Measurements from ENCODE around the gene WDR86.

WDR86 gene

DNA sequence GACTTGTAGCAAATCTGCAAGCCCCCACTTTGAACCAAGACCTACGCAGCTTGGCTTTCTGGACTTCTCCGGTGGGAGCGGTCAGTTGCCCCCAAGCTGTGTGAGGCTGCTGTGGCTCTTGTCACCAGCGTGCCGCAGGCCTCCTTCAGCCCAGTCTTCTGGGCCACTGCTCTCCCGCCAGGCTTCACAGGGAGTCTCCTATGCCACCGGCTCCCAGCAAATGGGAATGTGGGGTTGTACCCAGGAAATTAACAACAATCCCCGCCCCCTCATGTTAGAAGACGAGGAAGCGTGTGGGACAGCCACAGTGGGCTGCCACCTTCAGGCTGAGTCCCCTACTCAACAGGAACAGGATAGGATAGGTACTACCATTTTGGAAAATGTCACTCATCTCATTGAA, 4.2 kb downstream of the WDR86 start:
- DNase-seq = no peak

- no peak for DNase-seq
Observed at GRCh38 chr7:151405056-151405455, 4.8 kb downstream of the WDR86 start.

- DNase-seq = no peak
Observed at GRCh38 chr7:151404216-151405011, 5.4 kb downstream of the WDR86 start.

GRCh38 chr7:151403764-151404163, 6.1 kb downstream of the WDR86 start:
- DNase-seq = no peak

- no peak for DNase-seq
Observed at GRCh38 chr7:151402029-151402835, 7.6 kb downstream of the WDR86 start.

- peak; percentile 19 for DNase-seq
Observed at GRCh38 chr7:151400626-151401315, 9.1 kb downstream of the WDR86 start.

DNA sequence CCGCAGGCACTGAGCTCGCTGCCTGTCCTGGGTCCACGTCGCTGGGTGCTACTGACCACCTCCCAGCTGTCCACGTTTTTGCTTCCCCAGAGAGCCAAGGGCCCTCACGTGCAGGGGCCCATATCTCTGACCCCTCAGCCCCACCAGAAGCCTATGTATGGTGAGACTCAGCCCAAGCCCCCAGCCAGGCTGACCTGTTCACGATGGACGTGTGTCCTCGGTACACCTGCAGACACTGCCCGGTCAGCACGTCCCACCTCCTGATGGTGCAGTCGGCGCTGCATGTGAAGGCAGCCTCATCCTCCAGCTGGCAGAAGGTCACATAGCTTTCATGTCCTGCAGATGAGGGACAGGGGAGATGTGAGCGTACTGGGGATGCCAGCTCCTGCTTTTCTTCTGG, 9.9 kb downstream of the WDR86 start:
- DNase-seq = no peak

DNA sequence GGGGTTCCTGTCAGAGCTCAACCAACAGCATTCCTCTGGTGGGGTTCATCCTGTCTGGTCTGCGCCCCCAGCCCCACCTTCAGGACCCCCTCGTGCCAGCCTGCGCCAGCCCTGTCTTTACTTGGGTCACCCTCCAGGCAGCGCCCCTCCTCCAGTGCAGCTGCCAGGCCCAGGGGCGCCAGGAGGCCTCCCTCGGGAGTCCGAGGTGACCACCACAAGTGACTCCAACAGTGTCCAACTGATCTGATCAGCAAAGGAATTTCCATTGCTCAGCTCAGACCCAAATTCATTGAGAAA, 10.6 kb downstream of the WDR86 start:
- no peak for DNase-seq

DNA sequence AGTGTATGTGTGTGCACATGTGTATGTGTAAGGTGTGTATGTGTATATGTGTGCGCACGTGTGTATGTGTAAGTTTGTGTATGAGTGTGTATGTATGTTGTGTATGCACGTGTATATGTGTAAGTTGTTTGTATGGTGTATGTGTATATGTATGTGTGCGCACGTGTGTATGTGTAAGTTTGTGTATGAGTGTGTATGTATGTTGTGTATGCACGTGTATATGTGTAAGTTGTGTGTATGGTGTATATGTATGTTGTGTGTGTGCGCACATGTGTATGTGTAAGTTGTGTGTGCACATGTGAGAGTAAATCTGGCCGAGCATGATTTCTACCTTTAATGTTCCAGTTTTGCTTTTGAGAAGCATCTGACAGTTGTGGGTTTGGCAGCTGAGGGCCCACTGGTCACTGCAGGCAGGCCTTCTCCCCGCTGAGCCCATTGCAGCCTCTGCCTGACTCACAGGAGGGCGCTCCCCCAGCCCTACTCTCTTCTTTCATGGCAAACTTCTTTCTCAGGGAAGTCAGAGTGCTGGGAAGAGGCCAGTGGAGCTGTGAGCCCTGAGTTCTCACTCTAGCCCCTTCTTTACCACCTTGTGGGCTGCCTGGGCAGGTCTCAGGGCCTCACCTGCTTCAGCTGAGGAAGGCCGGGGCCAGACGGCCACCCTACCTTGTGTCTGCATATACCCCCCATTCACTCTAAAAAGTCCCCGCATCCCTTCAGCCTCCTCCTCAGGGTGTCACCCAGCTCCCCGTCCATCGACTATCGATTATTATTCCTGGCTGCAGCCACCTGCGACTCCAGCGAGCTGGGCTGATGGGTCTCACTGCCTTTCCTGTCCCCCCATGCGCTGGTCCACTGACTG, 11.2 kb downstream of the WDR86 start:
- DNase-seq = no peak

GRCh38 chr7:151397026-151397425, 12.8 kb downstream of the WDR86 start:
- no peak for DNase-seq

DNA sequence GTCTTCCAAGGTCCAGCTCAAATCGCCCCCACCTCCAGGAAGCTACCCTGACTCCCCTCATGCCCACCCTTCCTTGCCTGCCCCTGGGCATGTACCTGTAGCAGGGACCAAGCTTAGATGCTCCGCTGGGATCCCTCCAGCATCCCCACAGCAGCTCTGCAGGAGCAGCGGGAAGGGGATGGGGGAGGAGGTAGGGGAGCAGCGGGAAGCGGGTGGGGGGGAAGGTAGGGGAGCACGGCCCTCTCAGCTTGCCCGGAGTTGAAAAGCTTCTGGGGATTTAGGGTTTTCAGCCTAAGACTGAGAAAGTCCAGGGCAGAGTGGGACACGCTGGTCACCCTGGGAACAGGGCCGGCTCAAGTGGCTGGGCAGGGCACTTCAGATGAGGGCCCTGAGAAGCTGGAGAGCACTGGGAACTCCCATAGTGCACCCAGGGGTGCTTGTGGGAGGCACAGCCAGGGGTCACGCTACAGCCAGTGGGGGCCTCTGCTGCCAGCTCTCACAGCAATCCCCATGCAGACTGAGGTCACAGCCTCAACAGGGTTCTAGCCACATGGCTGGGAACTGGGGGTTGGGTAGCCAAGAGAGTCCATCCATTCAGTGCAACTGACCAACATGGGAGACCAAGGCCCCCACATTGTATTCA, 13.4 kb downstream of the WDR86 start:
- DNase-seq = no peak

DNA sequence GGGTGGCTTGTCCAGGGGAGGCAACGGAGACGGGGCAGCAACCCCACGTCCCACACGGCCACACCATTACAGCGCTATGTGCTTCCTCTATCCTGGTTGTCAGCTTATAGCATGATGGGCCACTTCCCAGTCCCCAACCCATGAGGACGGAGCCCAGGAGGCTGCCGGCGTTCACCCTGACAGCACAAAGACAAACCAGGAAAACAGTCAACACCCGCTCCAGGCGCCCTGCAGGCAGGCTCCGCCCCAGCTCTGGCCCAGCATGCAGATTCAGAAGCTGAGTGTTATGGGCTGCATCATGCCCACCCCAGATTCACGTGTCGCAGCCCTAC, 14.8 kb downstream of the WDR86 start:
- no peak for DNase-seq

DNA sequence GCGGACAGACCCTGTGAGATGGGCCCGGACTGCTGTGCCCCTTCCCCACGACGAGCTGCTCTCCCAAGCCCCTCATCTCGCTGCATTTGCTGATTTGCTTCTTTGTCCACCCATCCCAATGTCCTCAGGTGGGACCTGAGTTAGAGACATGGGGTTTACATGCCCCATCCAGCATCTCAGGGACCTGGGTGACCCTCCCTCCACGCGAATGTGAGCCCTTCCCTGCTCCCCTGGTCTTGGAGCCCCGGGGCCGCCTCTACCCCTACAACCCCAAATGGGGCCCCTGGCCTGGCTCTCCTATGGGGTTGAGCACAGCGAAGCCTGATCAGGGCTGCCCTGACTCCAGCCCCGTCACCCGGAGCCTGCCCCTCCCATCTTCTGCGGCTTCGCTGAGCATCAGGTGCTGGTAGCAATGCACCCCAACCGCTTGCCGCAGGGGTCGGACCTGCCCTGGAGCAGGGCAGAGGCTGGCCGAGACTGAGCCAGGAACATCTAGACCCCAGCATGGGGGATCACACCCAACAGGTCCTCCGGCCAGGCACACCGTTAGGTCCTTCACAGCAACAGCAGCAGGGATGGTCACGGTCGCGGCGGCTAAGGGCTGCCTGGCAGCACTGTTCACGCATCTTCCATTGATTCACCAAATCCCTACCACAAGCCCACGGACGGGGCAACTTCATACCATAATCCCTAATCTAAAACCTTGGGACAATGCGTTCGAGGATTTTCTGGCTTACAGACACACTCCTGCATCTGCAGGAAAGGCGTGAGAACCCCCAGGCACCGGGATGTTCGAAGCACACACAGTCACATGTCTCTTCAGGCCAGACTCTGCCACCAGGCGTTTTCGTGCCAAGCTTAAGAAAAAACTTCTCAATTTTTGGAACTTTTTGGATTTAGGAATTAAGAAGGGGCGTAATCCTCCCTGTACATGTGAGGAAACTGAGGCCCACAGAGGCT, 15.5 kb downstream of the WDR86 start:
- no peak for DNase-seq

DNA sequence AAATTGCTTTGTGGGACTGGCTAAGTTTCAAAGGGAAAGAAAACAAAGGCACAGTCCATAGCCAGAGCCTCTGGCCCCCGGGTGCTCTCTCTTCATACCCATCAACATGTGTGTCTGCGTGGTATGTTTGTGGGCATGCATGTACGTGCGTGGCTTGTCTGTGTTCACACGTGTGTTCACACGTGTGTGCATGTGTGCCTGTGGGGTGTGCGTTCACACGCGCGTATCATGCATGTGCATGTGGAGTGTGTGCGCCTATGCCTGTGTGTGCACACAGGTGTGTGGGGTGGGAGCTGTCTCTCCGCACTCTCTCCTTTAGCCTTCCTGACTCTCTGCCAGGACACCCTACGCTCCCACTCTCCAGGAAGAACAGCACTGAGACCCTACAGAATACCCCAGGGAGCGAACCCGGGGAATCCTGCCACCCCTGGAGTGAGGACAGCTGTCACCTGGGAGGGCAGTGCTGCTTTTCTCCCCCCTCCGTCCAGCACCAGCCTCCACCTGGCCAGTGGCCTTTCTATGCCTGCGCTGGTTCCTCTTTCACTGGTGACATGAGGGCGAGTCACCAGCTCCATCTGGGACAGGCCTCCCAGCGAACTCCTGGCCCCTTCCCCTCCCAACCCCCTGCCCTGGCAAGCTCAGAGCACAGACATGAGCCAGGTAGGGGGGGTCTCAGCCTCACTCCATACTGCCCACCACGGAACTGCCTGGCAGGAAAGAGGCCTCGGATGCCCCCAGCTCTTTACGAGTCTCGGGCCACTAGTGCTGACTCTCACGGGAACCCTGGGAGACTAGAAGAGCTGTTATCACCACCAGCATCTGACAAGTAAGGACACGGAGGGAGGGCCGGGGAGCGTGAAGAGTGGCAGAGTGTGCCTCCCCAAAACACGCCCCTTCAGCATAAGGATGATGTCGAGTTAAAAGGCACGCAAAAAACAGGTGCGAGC, 16.5 kb downstream of the WDR86 start:
- no peak for DNase-seq

GRCh38 chr7:151392426-151392825, 17.4 kb downstream of the WDR86 start:
- no peak for DNase-seq

DNA sequence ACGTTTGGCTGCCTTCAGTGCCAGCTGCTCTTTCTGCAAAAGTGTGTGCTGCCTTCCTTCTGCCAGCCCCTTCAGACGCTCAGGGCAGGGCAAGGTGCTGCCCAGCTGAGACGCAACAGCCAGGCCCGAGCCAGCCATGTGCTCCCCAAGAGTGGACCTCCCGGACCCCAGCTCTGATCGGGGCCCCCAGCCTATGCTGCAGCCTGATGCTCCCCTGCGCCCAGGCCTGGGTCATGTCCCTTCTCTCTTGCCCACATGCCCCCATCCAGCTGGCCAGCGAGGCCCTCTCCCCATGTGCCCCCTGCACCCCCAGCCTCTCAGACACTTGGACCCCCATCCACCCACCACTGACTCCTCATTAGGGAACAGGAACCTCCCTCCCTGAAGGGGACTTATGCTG, 17.8 kb downstream of the WDR86 start:
- DNase-seq = no peak

GRCh38 chr7:151391358-151391730, 18.5 kb downstream of the WDR86 start:
- DNase-seq = no peak

GRCh38 chr7:151390598-151391357, 19.1 kb downstream of the WDR86 start:
- DNase-seq = no peak
